Adrenal gland (tissue), 12 donors: Measurements from ENCODE around the gene EPS8L1. TPM values are rescaled to one million over a fixed set of nuclear protein-coding genes. Genes with fewer than 3 reads are reported as not detected.
A peak's percentile ranks its signal among the peaks of the same experiment; 100 is the strongest.

ENCODE experiments used
- DNase-seq, 7 donors: peaks; one replicate each; pipeline ENCODE4 v3.0.0-alpha.2; 2019 to 2020
- H3K27ac ChIP-seq, 5 donors: fragments of 200-600 bp; sonication (generic) in 4 of 5; 1 replicate in 3 of 5; 2 replicates in 2 of 5; pipeline versions ENCODE4 v1.5.1 to v1.8.0; 2016 to 2020; ENCODE audit warnings: mild to moderate bottlenecking in 1 of 5
- H3K27me3 ChIP-seq: fragments of 200-600 bp; 2 replicates; pipeline ENCODE4 v1.8.0; 2021
- H3K36me3 ChIP-seq, 2 donors: fragments of 200-600 bp; replicated peaks in 1 of 2; 1 replicate in 1 of 2; 2 replicates in 1 of 2; pipeline versions ENCODE4 v1.5.1 to v1.8.0; 2018 to 2022
- H3K4me1 ChIP-seq, 2 donors: fragments of 200-600 bp; replicated peaks in 1 of 2; 1 replicate in 1 of 2; 2 replicates in 1 of 2; pipeline versions ENCODE4 v1.5.1 to v1.8.0; 2018 to 2021
- H3K4me3 ChIP-seq, 4 donors: fragments of 200-600 bp; sonication (generic) in 3 of 4; one replicate each; pipeline ENCODE4 v1.5.1; 2016 to 2018
- H3K9me3 ChIP-seq, 3 donors: fragments of 200-600 bp; sonication (generic) in 1 of 3; replicated peaks in 1 of 3; 1 replicate in 2 of 3; 2 replicates in 1 of 3; pipeline versions ENCODE4 v1.5.1 to v1.8.0; 2016 to 2021
- POLR2A ChIP-seq, 2 donors: fragments of 450-650 bp; IDR thresholded peaks; one replicate each; pipeline ENCODE4 v1.6.1; 2017; ENCODE audit warnings: antibody characterized with exemption in 2 of 2, mild to moderate bottlenecking in 2 of 2, moderate library complexity in 1 of 2
- whole genome bisulfite sequencing, 4 donors: extraction: QIAGEN DNeasy Blood & Tissue Kit in 2 of 4; methylation state at CpG; one replicate each; pipeline versions ENCODE4 v1.1.5 to v1.1.7; 2013 to 2017; 5-methylcytosine and 5-hydroxymethylcytosine counted together
- intact Hi-C, 2 donors: fragments of 100-400 bp; cut with DNase I; formaldehyde crosslinking; loops; one replicate each; pipeline versions ENCODE4 v1.14.1 to v1.15.0; 2022 to 2023
- polyA plus RNA-seq, 3 donors: library from polyadenylated mRNA; stranded (reverse); fragments of 200-250 nt in 2 of 3; fragments of 350-450 nt in 1 of 3; fragmentation: Illumina TruSeq in 1 of 3; extraction: RNeasy Lipid Tissue Mini Kit (QIAGEN cat#74804) in 1 of 3; gene quantifications; one replicate each; pipeline ENCODE4 v1.2.3, GENCODE V29; 2013 to 2014
- total RNA-seq, 9 donors: library from RNA; depleted of rRNA in 4 of 9; stranded (reverse); fragments of >200 nt in 4 of 9; fragments of 120-200 nt in 1 of 9; fragmentation: NEBNext Ultra II Directional in 1 of 9; extraction: Animal tissue kit (Norgen Biotek cat#: 25700) in 1 of 9; gene quantifications; one replicate each; pipeline versions ENCODE4 v1.1.0 to v1.2.4, GENCODE V29; 2013 to 2023
- TF ChIP-seq, protein P1 (sequence below), 6 experiments: fragments of 450-650 bp in 4 of 6; fragments of 200-600 bp in 2 of 6; sonication (generic) in 1 of 6; IDR thresholded peaks; 1 replicate in 5 of 6; 2 replicates in 1 of 6; pipeline versions ENCODE4 v1.5.1 to v1.8.0; 2016 to 2021; ENCODE audit warnings: antibody characterized with exemption in 6 of 6, mild to moderate bottlenecking in 2 of 6, moderate library complexity in 1 of 6
- donor health status: healthy with polysubstance abuse.
- donor health status: Bipolar disorder and iron deficiency.
- donor health status: DM: yes; HTN: yes; CAD: no.
- donor health status: DM: no; HTN: no; CAD: no.
- donor health status: DM: no; HTN: no; CAD: no.
- donor health status: DM: yes; HTN: yes; CAD: no.

EPS8L1 gene
- total and polyA plus RNA-seq, 12 donors: 0.60 to 8.0 (median 2.2) TPM; not detected in 2

GRCh38 chr19:55115446-55116065 is 39.9 kb downstream of the EPS8L1 start:
- Histone ChIP-seq H3K4me3 (peak overlapping the region in 1 of 4 donors; percentile 76), H3K9me3 (no peaks in the 10 kb centered on the region), H3K4me1 (peaks cover 15 to 38% of the 10 kb centered on the region in 2 donors), H3K27ac (peak overlapping the region in 1 of 5 donors; percentile 73), H3K27me3 (no peaks in the 10 kb centered on the region), H3K36me3 (peaks cover 0 to 6% of the 10 kb centered on the region in 2 donors)
- WGBS, 4 donors: 61 to 73% (median 66%) methylated on average over 10 to 13 of the region's 13 CpGs
- intact Hi-C loops: no loop called here
- TF ChIP-seq, protein P1, sequence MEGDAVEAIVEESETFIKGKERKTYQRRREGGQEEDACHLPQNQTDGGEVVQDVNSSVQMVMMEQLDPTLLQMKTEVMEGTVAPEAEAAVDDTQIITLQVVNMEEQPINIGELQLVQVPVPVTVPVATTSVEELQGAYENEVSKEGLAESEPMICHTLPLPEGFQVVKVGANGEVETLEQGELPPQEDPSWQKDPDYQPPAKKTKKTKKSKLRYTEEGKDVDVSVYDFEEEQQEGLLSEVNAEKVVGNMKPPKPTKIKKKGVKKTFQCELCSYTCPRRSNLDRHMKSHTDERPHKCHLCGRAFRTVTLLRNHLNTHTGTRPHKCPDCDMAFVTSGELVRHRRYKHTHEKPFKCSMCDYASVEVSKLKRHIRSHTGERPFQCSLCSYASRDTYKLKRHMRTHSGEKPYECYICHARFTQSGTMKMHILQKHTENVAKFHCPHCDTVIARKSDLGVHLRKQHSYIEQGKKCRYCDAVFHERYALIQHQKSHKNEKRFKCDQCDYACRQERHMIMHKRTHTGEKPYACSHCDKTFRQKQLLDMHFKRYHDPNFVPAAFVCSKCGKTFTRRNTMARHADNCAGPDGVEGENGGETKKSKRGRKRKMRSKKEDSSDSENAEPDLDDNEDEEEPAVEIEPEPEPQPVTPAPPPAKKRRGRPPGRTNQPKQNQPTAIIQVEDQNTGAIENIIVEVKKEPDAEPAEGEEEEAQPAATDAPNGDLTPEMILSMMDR (IDR thresholded peaks at IDR 0.05): no peak
- TF ChIP-seq POLR2A (IDR thresholded peaks at IDR 0.05): no peak
- no peak for DNase-seq

DNA sequence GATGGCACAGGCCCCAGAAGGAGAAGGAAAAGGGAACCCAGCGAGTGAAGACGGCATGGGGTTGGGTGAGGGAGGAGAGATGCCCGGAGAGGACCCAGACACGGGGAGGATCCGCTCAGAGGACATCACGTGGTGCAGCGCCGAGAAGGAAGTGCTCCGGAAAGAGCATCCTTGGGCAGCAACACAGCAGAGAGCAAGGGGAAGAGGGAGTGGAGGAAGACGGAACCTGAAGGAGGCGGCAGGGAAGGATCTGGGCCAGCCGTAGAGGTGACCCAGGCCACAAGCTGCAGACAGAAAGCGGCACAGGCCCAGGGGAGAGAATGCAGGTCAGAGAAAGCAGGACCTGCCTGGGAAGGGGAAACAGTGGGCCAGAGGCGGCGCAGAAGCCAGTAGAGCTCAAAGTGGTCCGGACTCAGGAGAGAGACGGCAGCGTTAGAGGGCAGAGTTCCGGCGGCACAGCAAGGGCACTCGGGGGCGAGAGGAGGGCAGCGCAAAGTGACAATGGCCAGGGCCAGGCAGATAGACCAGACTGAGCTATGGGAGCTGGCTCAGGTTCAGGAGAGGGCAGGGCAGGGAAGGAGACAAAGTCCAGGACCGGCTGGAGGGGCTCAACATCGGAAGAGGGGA is 40.7 kb downstream of the EPS8L1 start:
- Histone ChIP-seq H3K9me3 (no peaks in the 10 kb centered on the region), H3K4me3 (peak overlapping the region; percentile 74 to 79 (median 76)), H3K4me1 (peaks cover 15 to 38% of the 10 kb centered on the region in 2 donors), H3K36me3 (peaks cover 0 to 6% of the 10 kb centered on the region in 2 donors), H3K27me3 (no peaks in the 10 kb centered on the region), H3K27ac (peak overlapping the region in 4 of 5 donors; percentile 13 to 96 (median 60))
- TF ChIP-seq, protein P1 (IDR thresholded peaks at IDR 0.05): no peak
- no peak for TF ChIP-seq POLR2A (IDR thresholded peaks at IDR 0.05)
- intact Hi-C loops: no loop called here
- DNase-seq: peak; percentile 49 to 87 (median 70)
- WGBS, 4 donors: 0 to 2% (median 1%) methylated on average over 25 of the region's 25 CpGs

GRCh38 chr19:55116859-55117662 is 41.4 kb downstream of the EPS8L1 start, which contains the start of gene PPP1R12C:
PPP1R12C (minus strand) TSS chr19:55117637; CDS start chr19:55117543, 94 bp downstream.
- Histone ChIP-seq H3K4me3 (peak within 1 kb of the TSS; percentile 74 to 79 (median 76)), H3K4me1 (peaks cover 15 to 38% of the 10 kb centered on the region in 2 donors), H3K27me3 (no peaks in the 10 kb centered on the region), H3K27ac (peak within 1 kb of the TSS; percentile 53 to 96 (median 73)), H3K36me3 (peaks cover 0 to 6% of the 10 kb centered on the region in 2 donors), H3K9me3 (no peaks in the 10 kb centered on the region)
- TF ChIP-seq, protein P1 (IDR thresholded peaks at IDR 0.05): no peak
- peak in 1 of 2 donors; percentile 45 for TF ChIP-seq POLR2A (IDR thresholded peaks at IDR 0.05)
- intact Hi-C loops: no loop called here
- WGBS, 4 donors: 0 to 1% (median 0%) methylated on average over 13 to 81 of the region's 97 CpGs
- peak in 5 of 7 donors; percentile 23 to 64 (median 53) for DNase-seq
